Measurements from ENCODE around the gene NHLRC3.
"Not testable (repeated sequence)": the region's sequence is repeated elsewhere in the genome, so short reads cannot be mapped to it uniquely, and the experiment has no call there.

NHLRC3 gene

DNA sequence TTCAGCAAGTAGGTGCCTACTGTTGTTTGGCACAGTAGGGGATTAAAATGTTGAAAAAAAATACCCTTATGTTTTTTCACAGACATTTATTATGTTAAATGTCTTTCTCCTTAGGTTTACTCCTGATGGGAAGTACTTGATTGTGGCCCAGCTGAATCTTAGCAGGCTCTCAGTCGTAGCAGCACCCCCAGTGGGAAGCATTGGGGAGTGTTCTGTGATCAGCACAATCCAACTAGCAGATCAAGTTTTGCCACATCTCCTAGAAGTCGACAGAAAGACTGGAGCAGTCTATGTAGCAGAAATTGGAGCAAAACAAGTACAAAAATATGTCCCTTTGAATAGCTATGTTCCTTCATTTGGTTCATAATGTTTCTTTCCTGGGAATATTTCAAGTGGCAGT, 9.3 kb downstream of the NHLRC3 start:
- Histone ChIP-seq H3K9me3 (ENCODE audit: insufficient read depth, low read depth, low read length) (no peaks in the 10 kb centered on the region), H3K9ac (ENCODE audit: low read depth, low read length) (peak overlapping the region; percentile 14; the same call in 1 of the 2 replicates), H3K36me3 (ENCODE audit: insufficient read depth, low read depth, low read length) (peaks cover 15% of the 10 kb centered on the region), H3K27me3 (ENCODE audit: insufficient read depth, low read length) (no peaks in the 10 kb centered on the region), H3K4me1 (ENCODE audit: insufficient read depth, low read length) (peaks cover 17% of the 10 kb centered on the region; the same call in 1 of the 2 replicates), H3K27ac (ENCODE audit: low read length) (no peak overlapping the region), H3K4me3 (ENCODE audit: low read length) (peak overlapping the region; percentile 24; the same call in 1 of the 2 replicates)

DNA sequence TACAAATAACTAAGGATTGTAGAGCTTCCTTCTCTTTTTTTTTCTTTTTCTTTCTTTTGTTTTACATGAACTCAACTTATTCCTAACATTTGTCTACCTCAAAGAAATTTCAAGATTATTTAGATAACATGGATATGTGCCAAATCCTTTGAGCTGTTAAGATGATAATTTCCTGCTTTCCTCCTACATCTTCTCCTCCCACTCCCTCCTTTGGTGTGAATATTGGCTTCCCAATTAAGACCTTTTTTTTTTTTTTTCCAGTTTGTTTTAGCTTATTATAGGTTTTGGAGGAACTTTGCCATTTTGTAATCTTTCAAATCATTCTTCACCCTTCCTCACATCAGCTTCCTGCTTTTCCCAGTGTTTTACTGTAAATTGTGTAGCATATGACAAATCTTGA, 10.6 kb downstream of the NHLRC3 start:
- Histone ChIP-seq H3K9me3 (ENCODE audit: insufficient read depth, low read depth, low read length) (no peaks in the 10 kb centered on the region), H3K9ac (ENCODE audit: low read depth, low read length) (no peak overlapping the region), H3K27ac (ENCODE audit: low read length) (no peak overlapping the region), H3K4me1 (ENCODE audit: insufficient read depth, low read length) (peaks cover 21% of the 10 kb centered on the region; the same call in 1 of the 2 replicates), H3K4me3 (ENCODE audit: low read length) (no peak overlapping the region), H3K36me3 (ENCODE audit: insufficient read depth, low read depth, low read length) (peaks cover 13% of the 10 kb centered on the region), H3K27me3 (ENCODE audit: insufficient read depth, low read length) (no peaks in the 10 kb centered on the region)

DNA sequence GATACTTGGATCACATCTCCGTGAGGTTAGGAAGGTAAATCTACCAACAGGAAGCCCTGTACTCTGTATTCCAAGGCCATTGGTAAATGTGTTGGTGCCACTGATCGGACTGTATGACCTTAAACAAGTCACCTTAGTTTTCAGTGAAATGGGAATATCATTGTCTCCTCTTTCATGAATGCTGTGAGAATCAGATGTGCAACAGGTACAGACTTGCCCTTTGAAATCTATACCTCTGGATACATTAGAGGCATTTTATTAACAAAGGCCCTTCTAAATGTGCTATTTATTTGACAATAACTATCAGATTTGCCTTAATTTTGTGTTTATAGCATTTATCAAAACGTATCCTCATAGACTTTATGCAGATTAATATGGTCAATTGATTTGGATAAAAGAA, 11.0 kb downstream of the NHLRC3 start:
- H3K9me3 ChIP-seq (ENCODE audit: insufficient read depth, low read depth, low read length) = no peaks in the 10 kb centered on the region
- H3K27me3 ChIP-seq (ENCODE audit: insufficient read depth, low read length) = no peaks in the 10 kb centered on the region
- peaks cover 21% of the 10 kb centered on the region; the same call in 1 of the 2 replicates for H3K4me1 ChIP-seq (ENCODE audit: insufficient read depth, low read length)
- no peak overlapping the region for H3K27ac ChIP-seq (ENCODE audit: low read length)
- H3K36me3 ChIP-seq (ENCODE audit: insufficient read depth, low read depth, low read length) = peaks cover 8% of the 10 kb centered on the region; the same call in 1 of the 2 replicates
- no peak overlapping the region for H3K9ac ChIP-seq (ENCODE audit: low read depth, low read length)
- no peak overlapping the region for H3K4me3 ChIP-seq (ENCODE audit: low read length)

DNA sequence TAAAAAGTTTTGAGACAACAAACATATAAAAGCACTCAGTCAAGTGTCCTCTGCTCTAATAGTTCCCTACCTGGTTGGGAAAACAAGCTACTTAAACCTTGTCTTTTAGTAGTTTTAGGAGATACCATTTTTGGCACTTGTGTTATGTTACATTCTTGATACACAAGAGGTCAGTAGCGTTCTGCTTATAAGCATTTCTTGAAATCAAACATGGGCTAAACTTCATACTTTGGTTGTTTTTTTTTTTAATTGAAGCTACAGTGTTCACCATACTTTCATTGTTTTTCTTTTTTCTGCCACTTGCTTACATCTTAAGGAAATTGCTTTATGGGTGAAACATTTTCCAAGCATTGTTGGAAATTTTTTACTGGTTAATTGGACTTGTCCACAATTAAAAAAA, 12.9 kb downstream of the NHLRC3 start:
- Histone ChIP-seq H3K27me3 (ENCODE audit: insufficient read depth, low read length) (no peaks in the 10 kb centered on the region), H3K9ac (ENCODE audit: low read depth, low read length) (no peak overlapping the region), H3K4me3 (ENCODE audit: low read length) (no peak overlapping the region), H3K36me3 (ENCODE audit: insufficient read depth, low read depth, low read length) (no peaks in the 10 kb centered on the region), H3K27ac (ENCODE audit: low read length) (no peak overlapping the region), H3K4me1 (ENCODE audit: insufficient read depth, low read length) (peaks cover 21% of the 10 kb centered on the region; the same call in 1 of the 2 replicates), H3K9me3 (ENCODE audit: insufficient read depth, low read depth, low read length) (no peaks in the 10 kb centered on the region)

DNA sequence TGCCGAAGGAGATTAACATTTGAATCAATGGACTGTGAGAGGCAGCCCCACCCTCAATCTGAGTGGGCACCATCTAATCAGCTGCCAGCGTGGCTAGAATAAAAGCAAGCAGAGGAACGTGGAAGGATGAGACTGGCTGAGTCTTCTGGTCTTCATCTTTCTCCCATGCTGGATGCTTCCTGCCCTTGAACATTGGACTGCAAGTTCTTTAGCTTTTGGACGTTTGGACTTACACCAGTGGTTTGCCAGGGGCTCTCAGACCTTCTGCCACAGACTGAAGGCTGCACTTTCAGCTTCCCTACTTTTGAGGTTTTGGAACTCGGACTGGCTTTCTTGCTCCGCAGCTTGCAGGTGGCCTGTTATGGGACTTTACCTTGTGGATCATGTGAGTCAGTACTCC, 14.7 kb downstream of the NHLRC3 start:
- no peaks in the 10 kb centered on the region for H3K27me3 ChIP-seq (ENCODE audit: insufficient read depth, low read length)
- H3K27ac ChIP-seq (ENCODE audit: low read length) = no peak overlapping the region
- no peaks in the 10 kb centered on the region for H3K9me3 ChIP-seq (ENCODE audit: insufficient read depth, low read depth, low read length)
- H3K4me3 ChIP-seq (ENCODE audit: low read length) = no peak overlapping the region
- no peaks in the 10 kb centered on the region for H3K36me3 ChIP-seq (ENCODE audit: insufficient read depth, low read depth, low read length)
- no peak overlapping the region for H3K9ac ChIP-seq (ENCODE audit: low read depth, low read length)
- peaks cover 14% of the 10 kb centered on the region; the same call in 1 of the 2 replicates for H3K4me1 ChIP-seq (ENCODE audit: insufficient read depth, low read length)

DNA sequence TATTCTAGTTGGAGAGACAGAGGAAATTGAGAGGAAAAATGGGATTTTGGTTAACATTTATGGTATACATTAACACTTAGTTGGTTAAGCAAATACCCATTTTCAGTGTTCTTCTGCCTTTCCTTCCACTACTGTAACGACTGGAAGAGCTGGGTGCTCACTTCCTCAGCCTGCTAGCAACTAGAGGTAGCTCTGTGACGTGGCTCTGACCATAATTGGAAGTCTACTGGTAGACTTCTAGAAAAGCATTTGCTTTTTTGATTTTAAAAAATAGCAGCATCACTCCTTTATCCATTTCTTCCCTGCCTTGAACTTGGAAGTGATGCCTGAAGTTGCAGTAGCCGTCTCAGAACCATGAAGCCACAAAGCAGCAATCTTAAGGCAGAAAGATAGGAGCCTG, 15.9 kb downstream of the NHLRC3 start:
- no peaks in the 10 kb centered on the region for H3K27me3 ChIP-seq (ENCODE audit: insufficient read depth, low read length)
- no peak overlapping the region for H3K4me3 ChIP-seq (ENCODE audit: low read length)
- H3K4me1 ChIP-seq (ENCODE audit: insufficient read depth, low read length) = peaks cover 7% of the 10 kb centered on the region; the same call in 1 of the 2 replicates
- no peaks in the 10 kb centered on the region for H3K9me3 ChIP-seq (ENCODE audit: insufficient read depth, low read depth, low read length)
- no peaks in the 10 kb centered on the region for H3K36me3 ChIP-seq (ENCODE audit: insufficient read depth, low read depth, low read length)
- H3K9ac ChIP-seq (ENCODE audit: low read depth, low read length) = no peak overlapping the region
- no peak overlapping the region for H3K27ac ChIP-seq (ENCODE audit: low read length)

DNA sequence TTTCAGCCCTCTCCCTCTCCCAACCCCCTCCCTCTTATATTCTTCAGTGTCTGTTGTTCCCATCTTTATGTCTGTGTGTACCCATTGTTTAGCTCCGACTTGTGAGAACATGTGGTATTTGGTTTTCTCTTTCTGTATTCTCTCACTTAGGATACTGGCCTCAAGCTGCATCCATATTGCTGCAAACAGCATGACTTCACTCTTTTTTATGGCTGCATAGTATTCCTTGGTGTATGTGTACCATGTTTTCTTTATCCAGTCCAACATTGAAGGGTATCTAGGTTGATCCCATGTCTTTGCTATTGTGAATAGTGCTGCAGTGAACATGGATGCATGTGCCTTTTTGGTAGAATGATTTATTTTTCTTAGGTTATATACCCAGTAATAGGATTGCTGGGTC, 17.8 kb downstream of the NHLRC3 start:
- H3K4me1 ChIP-seq (ENCODE audit: insufficient read depth, low read length) = peaks cover 7% of the 10 kb centered on the region; the same call in 1 of the 2 replicates
- H3K9me3 ChIP-seq (ENCODE audit: insufficient read depth, low read depth, low read length) = no peaks in the 10 kb centered on the region
- H3K27me3 ChIP-seq (ENCODE audit: insufficient read depth, low read length) = no peaks in the 10 kb centered on the region
- H3K9ac ChIP-seq (ENCODE audit: low read depth, low read length) = no peak overlapping the region
- no peak overlapping the region for H3K27ac ChIP-seq (ENCODE audit: low read length)
- H3K4me3 ChIP-seq (ENCODE audit: low read length) = no peak overlapping the region
- no peaks in the 10 kb centered on the region for H3K36me3 ChIP-seq (ENCODE audit: insufficient read depth, low read depth, low read length)

DNA sequence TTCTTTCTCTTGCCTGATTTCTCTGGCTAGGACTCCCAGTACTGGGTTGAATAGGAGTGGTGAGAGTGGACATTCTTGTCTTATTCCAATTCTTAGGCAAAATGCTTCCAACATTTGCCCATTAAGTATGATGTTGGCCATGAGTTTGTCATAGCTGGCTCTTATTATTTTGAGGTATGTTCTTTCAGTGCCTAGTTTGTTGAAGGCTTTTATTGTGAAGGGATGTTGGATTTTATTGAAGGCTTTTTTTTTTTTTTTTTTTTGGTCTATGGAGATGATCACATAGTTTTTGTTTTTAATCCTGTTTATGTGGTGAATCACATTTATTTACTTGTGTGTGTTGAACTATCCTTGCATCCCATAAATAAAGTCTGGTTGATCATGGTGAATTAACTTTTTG, 19.8 kb downstream of the NHLRC3 start:
- H3K9me3 ChIP-seq (ENCODE audit: insufficient read depth, low read depth, low read length) = no peaks in the 10 kb centered on the region
- H3K27me3 ChIP-seq (ENCODE audit: insufficient read depth, low read length) = no peaks in the 10 kb centered on the region
- no peak overlapping the region for H3K4me3 ChIP-seq (ENCODE audit: low read length)
- no peaks in the 10 kb centered on the region; the same call in 1 of the 2 replicates for H3K4me1 ChIP-seq (ENCODE audit: insufficient read depth, low read length)
- no peaks in the 10 kb centered on the region for H3K36me3 ChIP-seq (ENCODE audit: insufficient read depth, low read depth, low read length)
- no peak overlapping the region for H3K9ac ChIP-seq (ENCODE audit: low read depth, low read length)
- H3K27ac ChIP-seq (ENCODE audit: low read length) = no peak overlapping the region

DNA sequence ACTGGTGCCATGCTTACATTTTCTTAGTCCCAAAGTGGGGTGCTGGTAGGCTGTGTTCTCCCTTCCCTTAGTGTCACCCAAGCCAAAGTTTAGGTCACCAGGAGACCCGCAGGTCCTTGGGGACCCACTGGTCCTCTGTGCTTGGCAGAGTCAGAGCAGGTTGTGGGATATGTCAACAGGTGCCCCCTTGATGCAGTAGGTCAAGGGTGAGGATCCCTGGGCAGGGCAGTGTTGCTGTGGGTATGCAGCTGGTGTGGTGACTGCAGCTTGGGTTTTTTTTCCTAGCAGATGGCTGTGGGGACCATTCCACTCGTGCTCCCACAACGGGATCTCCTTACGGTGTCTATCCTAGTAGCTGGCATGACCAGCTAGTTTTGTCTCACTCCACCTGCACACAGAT, 23.7 kb downstream of the NHLRC3 start:
- Histone ChIP-seq H3K4me3 (ENCODE audit: low read length) (no peak overlapping the region), H3K36me3 (ENCODE audit: insufficient read depth, low read depth, low read length) (no peaks in the 10 kb centered on the region), H3K4me1 (ENCODE audit: insufficient read depth, low read length) (no peaks in the 10 kb centered on the region), H3K27me3 (ENCODE audit: insufficient read depth, low read length) (no peaks in the 10 kb centered on the region), H3K27ac (ENCODE audit: low read length) (no peak overlapping the region), H3K9ac (ENCODE audit: low read depth, low read length) (no peak overlapping the region), H3K9me3 (ENCODE audit: insufficient read depth, low read depth, low read length) (no peaks in the 10 kb centered on the region)

DNA sequence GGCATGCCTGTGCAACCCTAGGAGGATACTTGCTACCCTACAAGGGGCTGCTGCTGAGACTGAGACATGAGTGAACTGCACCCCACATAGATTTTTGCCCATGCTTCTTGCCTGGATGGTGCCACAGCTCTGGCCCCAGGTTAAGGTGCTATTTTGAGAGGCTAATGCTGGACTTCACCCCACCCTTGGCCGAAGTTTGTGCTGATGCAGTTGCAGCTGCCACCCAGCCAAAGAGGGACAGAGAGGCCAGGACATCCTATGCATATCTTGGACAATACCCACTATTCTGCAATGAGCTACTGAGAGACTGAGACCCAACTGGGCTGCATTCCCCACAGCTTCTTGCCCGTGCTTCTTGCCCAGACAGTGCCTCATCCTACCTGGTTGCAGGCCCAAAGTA, 34.6 kb downstream of the NHLRC3 start:
- Histone ChIP-seq H3K9ac (ENCODE audit: low read depth, low read length) (no peak overlapping the region), H3K4me3 (ENCODE audit: low read length) (no peak overlapping the region), H3K36me3 (ENCODE audit: insufficient read depth, low read depth, low read length) (no peaks in the 10 kb centered on the region), H3K4me1 (ENCODE audit: insufficient read depth, low read length) (no peaks in the 10 kb centered on the region; the same call in 1 of the 2 replicates), H3K27me3 (ENCODE audit: insufficient read depth, low read length) (no peaks in the 10 kb centered on the region), H3K9me3 (ENCODE audit: insufficient read depth, low read depth, low read length) (no peaks in the 10 kb centered on the region), H3K27ac (ENCODE audit: low read length) (no peak overlapping the region)

DNA sequence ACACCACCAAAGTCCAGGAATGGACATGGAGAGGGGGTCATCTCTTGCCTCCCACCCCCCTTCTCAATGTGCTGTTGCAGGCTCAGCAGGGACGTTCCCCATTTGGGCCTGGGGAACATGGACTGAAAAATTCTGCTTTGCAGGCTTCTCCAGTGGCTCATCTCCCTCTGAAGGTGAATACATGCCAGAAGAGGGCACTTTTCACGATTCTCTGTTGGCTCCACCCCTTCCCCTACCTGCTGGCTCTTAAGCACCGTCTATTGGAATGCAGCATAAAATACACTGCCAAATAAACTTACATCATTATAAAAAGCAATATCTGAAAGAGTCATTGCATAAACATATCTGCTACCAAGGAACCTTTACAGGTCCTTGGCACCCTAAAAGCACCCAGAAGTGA, 35.7 kb downstream of the NHLRC3 start:
- Histone ChIP-seq H3K27ac (ENCODE audit: low read length) (no peak overlapping the region), H3K36me3 (ENCODE audit: insufficient read depth, low read depth, low read length) (no peaks in the 10 kb centered on the region), H3K27me3 (ENCODE audit: insufficient read depth, low read length) (no peaks in the 10 kb centered on the region), H3K9ac (ENCODE audit: low read depth, low read length) (no peak overlapping the region), H3K9me3 (ENCODE audit: insufficient read depth, low read depth, low read length) (no peaks in the 10 kb centered on the region), H3K4me3 (ENCODE audit: low read length) (no peak overlapping the region), H3K4me1 (ENCODE audit: insufficient read depth, low read length) (no peaks in the 10 kb centered on the region; the same call in 1 of the 2 replicates)

DNA sequence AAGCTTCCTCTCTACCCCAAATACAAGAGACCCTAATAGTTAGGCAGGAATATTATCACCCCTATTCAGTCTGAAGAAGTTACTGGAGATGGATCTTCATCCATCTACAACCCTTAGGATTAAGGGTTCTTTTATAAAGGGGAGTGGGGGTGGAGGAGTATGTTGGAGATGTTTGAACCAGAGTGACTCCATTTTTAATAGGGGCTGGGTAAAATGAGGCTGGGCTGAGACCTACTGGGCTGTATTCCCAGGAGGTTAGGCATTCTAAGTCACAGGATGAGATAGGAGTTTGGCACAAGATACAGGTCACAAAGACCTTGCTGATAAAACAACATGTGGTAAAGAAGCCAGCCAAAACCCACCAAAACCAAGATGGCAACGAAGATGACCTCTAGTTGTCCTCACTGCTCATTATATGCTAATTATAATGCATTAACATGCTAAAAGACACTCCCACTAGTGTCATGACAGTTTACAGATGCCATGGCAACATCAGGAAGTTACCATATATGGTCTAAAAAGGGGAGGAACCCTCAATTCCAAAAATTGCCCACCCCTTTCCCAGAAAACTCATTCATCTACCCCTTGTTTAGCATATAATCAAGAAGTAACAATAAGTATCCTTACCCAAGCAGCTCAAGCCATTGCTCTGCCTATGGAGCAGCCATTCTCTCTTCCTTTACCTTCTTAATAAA, 48.1 kb downstream of the NHLRC3 start:
- H3K27ac ChIP-seq (ENCODE audit: low read length); H3K9me3 ChIP-seq (ENCODE audit: insufficient read depth, low read depth, low read length); H3K27me3 ChIP-seq (ENCODE audit: insufficient read depth, low read length); H3K4me3 ChIP-seq (ENCODE audit: low read length); H3K4me1 ChIP-seq (ENCODE audit: insufficient read depth, low read length); H3K9ac ChIP-seq (ENCODE audit: low read depth, low read length); H3K36me3 ChIP-seq (ENCODE audit: insufficient read depth, low read depth, low read length): not testable (repeated sequence)

Data from iPS-20b (cell line).